Heart left ventricle (tissue), 16 donors: ENCODE data around the gene EPHB6. TPM values are rescaled to one million over a fixed set of nuclear protein-coding genes. Genes with fewer than 3 reads are reported as not detected.

ENCODE experiments used
- ATAC-seq, 4 donors: fragments of 200-7000 bp; cut with Tn5 transposase; one replicate each; pipeline ENCODE4 v1.9.1; 2020 to 2022; ENCODE audit warnings: moderate library complexity in 4 of 4, mild to moderate bottlenecking in 3 of 4, moderate number of reproducible peaks in 1 of 4
- DNase-seq, 5 donors: peaks; one replicate each; pipeline ENCODE4 v3.0.0-alpha.2; 2020
- H3K27ac ChIP-seq, 12 donors: fragments of 200-600 bp; sonication (generic) in 4 of 12; one replicate each; pipeline versions ENCODE4 v1.5.0 to v1.8.0; 2016 to 2022; ENCODE audit warnings: mild to moderate bottlenecking in 2 of 12
- H3K27me3 ChIP-seq, 9 donors: fragments of 200-600 bp; sonication (generic) in 2 of 9; one replicate each; pipeline versions ENCODE4 v1.5.1 to v1.8.0; 2016 to 2022; ENCODE audit warnings: mild to moderate bottlenecking in 3 of 9
- H3K36me3 ChIP-seq, 9 donors: fragments of 200-600 bp; sonication (generic) in 2 of 9; one replicate each; pipeline versions ENCODE4 v1.5.0 to v1.8.0; 2018 to 2022; ENCODE audit warnings: mild to moderate bottlenecking in 2 of 9
- H3K4me1 ChIP-seq, 12 donors: fragments of 200-600 bp; sonication (generic) in 4 of 12; one replicate each; pipeline versions ENCODE4 v1.5.0 to v1.8.0; 2016 to 2022; ENCODE audit warnings: mild to moderate bottlenecking in 3 of 12
- H3K4me3 ChIP-seq, 12 donors: fragments of 200-600 bp; sonication (generic) in 4 of 12; one replicate each; pipeline versions ENCODE4 v1.5.0 to v1.8.0; 2017 to 2022; ENCODE audit warnings: mild to moderate bottlenecking in 9 of 12, moderate library complexity in 4 of 12
- H3K9me3 ChIP-seq, 12 donors: fragments of 200-600 bp; sonication (generic) in 4 of 12; one replicate each; pipeline versions ENCODE4 v1.5.0 to v1.8.0; 2016 to 2022; ENCODE audit warnings: mild to moderate bottlenecking in 1 of 12
- POLR2A ChIP-seq, 2 donors: fragments of 450-650 bp; IDR thresholded peaks; one replicate each; pipeline ENCODE4 v1.6.1; 2017; ENCODE audit warnings: antibody characterized with exemption in 2 of 2, mild to moderate bottlenecking in 2 of 2, moderate library complexity in 2 of 2
- WGBS, 4 donors: extraction: QIAGEN DNeasy Blood & Tissue Kit in 2 of 4; methylation state at CpG; one replicate each; pipeline versions ENCODE4 v1.1.5 to v1.1.7; 2013 to 2018; 5-methylcytosine and 5-hydroxymethylcytosine counted together
- intact Hi-C, 10 donors: fragments of 100-400 bp; cut with DNase I; formaldehyde crosslinking; loops; one replicate each; pipeline versions ENCODE4 v1.11.1 to v1.14.2; 2022
- polyA plus RNA-seq, 2 donors: library from polyadenylated mRNA; stranded (reverse); fragments of 200-250 nt; gene quantifications; one replicate each; pipeline ENCODE4 v1.2.3, GENCODE V29; 2013
- total RNA-seq, 9 donors: library from RNA; depleted of rRNA in 2 of 9; stranded (reverse); fragments of >200 nt in 2 of 9; fragmentation: NEBNext Ultra II Directional in 3 of 9; extraction: Animal tissue kit (Norgen Biotek cat#: 25700) in 3 of 9; gene quantifications; one replicate each; pipeline versions ENCODE4 v1.1.0 to v1.2.4, GENCODE V29; 2016 to 2023
- TF ChIP-seq, protein P1 (sequence below), 12 donors: fragments of 200-600 bp; sonication (generic) in 4 of 12; IDR thresholded peaks; one replicate each; pipeline versions ENCODE4 v1.5.0 to v1.8.0; 2018 to 2022; ENCODE audit warnings: antibody characterized with exemption in 12 of 12, mild to moderate bottlenecking in 5 of 12
- donor health status: ischemic (EF 13 %, LVEDD 7.1; RV severe dilation, severe dysfunction).
- donor health status: healthy with polysubstance abuse.
- donor health status: DM: no; HTN: yes; CAD: no.
- donor health status: DM: no; HTN: no; CAD: no.
- donor health status: ischemic (EF 25% LVEDD 6.9; RV normal size, moderate dysfunction).
- donor health status: ischemic (EF 25% LVEDD 5.7; RV mildly dilated, moderate dysfunction).
- donor health status: healthy.
- donor health status: DM: yes; HTN: yes; CAD: no.
- donor health status: ischemic (EF 35%, LVEDD 5.7; RV mildly dilated, moderate dysfunction).
- donor health status: nonischemic (EF 11% LVEDD 7.7; RV severe dilation, severe dysfunction).
- donor health status: DM: yes; HTN: yes; CAD: no.
- donor health status: PGD.
- donor health status: ischemic (EF 29% LVEDD 5.4; RV normal size, mild dysfunction).
- donor health status: nonischemic (EF 23%, LVEDD 6.1; RV moderate dilation, normal function).

Gene EPHB6
- total and polyA plus RNA-seq, 11 donors = 1.5 to 20.3 (median 3.3) TPM

- WGBS, 4 donors = 75 to 82% (median 77%) methylated on average over 5 of the region's 5 CpGs
- Histone ChIP-seq H3K27ac (no peak overlapping the region), H3K4me3 (no peak overlapping the region), H3K36me3 (no peaks in the 10 kb centered on the region), H3K4me1 (no peaks in the 10 kb centered on the region), H3K9me3 (peaks cover 0 to 17% (median 0%) of the 10 kb centered on the region in 12 donors), H3K27me3 (peaks cover 0 to 33% (median 5%) of the 10 kb centered on the region in 9 donors)
- intact Hi-C loops = loop anchor here in 2 of 10 donors (10.0 kb wide), 1 partner anchor 185 kb away; no protein-coding TSS in a partner anchor
- DNase-seq = no peak
- TF ChIP-seq POLR2A (IDR thresholded peaks at IDR 0.05) = no peak
- TF ChIP-seq, protein P1, sequence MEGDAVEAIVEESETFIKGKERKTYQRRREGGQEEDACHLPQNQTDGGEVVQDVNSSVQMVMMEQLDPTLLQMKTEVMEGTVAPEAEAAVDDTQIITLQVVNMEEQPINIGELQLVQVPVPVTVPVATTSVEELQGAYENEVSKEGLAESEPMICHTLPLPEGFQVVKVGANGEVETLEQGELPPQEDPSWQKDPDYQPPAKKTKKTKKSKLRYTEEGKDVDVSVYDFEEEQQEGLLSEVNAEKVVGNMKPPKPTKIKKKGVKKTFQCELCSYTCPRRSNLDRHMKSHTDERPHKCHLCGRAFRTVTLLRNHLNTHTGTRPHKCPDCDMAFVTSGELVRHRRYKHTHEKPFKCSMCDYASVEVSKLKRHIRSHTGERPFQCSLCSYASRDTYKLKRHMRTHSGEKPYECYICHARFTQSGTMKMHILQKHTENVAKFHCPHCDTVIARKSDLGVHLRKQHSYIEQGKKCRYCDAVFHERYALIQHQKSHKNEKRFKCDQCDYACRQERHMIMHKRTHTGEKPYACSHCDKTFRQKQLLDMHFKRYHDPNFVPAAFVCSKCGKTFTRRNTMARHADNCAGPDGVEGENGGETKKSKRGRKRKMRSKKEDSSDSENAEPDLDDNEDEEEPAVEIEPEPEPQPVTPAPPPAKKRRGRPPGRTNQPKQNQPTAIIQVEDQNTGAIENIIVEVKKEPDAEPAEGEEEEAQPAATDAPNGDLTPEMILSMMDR (IDR thresholded peaks at IDR 0.05) = no peak
- no peak for ATAC-seq
Measured at GRCh38 chr7:142819530-142819929, 35.3 kb upstream of the EPHB6 start.

DNA sequence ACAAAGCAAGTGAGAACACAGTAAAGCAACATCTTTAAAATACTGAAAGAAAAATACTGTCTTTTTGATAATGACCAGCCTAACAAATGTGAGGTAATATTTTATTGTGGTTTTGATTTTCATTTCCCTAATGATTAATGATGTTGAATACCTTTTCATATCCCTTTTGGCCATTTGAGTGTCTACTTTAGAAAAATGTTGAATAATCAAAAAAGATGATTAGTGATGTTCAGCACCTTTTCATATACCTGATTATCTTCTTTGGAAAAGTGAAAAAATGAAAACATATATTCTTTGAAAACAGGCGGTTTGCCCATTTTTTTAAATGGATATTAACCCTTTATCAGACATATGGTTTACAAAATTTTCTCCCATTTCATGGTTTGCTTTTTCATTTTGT is 32.2 kb upstream of the EPHB6 start:
- peaks cover 0 to 17% (median 0%) of the 10 kb centered on the region in 12 donors for H3K9me3 ChIP-seq
- TF ChIP-seq, protein P1 (IDR thresholded peaks at IDR 0.05) = no peak
- TF ChIP-seq POLR2A (IDR thresholded peaks at IDR 0.05) = no peak
- no peak overlapping the region for H3K4me3 ChIP-seq
- H3K36me3 ChIP-seq = no peaks in the 10 kb centered on the region
- H3K4me1 ChIP-seq = no peaks in the 10 kb centered on the region
- ATAC-seq = no peak
- no peak for DNase-seq
- intact Hi-C loops = loop anchor here in 1 of 10 donors (10.0 kb wide), 1 partner anchor 58 kb away; no protein-coding TSS in a partner anchor
- 0 to 1% (median 0%) methylated on average over 1 of the region's 1 CpG for WGBS, 4 donors
- H3K27ac ChIP-seq = no peak overlapping the region
- peaks cover 0 to 15% (median 0%) of the 10 kb centered on the region in 9 donors for H3K27me3 ChIP-seq

DNA sequence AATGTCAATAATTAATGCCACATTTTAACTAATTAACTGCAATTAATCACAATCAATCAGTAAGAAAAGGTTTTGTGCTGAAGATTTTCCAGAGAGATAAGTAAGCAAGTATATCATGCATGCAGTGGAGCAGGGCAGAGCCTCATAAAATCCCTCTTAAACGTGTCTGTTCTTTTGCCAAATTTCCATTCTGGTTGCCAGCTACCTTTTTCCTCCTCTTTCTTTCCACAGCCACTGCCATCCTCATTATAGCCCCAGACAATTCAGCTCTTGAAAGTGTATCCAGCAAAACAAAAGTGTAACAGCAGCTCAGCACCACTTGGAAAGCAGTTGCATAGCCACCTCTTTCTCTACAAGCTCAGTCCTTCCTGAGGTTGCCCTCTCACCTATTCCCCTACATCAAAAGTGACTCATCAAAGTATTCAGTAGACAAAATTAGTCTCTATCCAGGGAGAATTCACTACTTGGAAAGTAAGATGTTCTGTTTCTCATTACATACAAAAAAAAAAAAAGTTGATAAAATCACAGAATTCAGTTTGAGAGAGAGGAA is 26.9 kb upstream of the EPHB6 start:
- ATAC-seq = no peak
- no peaks in the 10 kb centered on the region for H3K36me3 ChIP-seq
- H3K9me3 ChIP-seq = peaks cover 0 to 7% (median 0%) of the 10 kb centered on the region in 12 donors
- TF ChIP-seq POLR2A (IDR thresholded peaks at IDR 0.05) = no peak
- TF ChIP-seq, protein P1 (IDR thresholded peaks at IDR 0.05) = no peak
- no peak overlapping the region for H3K4me3 ChIP-seq
- no peak for DNase-seq
- peaks cover 0 to 14% (median 0%) of the 10 kb centered on the region in 9 donors for H3K27me3 ChIP-seq
- no peaks in the 10 kb centered on the region for H3K4me1 ChIP-seq
- intact Hi-C loops = loop anchor here in 1 of 10 donors (10.0 kb wide), 1 partner anchor 63 kb away; no protein-coding TSS in a partner anchor
- no peak overlapping the region for H3K27ac ChIP-seq
- 42 to 55% (median 46%) methylated on average over 1 of the region's 1 CpG for WGBS, 4 donors

DNA sequence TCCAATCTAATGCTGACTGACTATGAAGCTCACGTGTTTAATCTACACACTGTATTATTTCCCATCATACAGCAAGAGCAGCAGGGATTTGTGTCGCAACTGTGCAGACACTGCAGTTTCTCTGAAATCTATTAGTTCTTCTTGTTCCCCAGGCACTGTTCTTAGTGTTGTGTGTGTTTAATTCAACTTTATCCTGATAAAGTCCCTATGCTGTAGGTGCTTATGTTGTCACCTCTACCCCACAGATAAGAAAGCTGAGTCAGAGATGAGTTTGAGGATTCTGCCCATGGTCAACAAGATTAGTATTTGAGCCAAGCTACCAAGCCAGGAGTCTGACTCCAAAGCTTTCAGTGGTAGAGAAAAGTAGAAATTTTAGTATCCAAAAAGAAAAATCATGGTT is 22.5 kb upstream of the EPHB6 start:
- Histone ChIP-seq H3K27me3 (peaks cover 0 to 7% (median 0%) of the 10 kb centered on the region in 9 donors), H3K4me3 (no peak overlapping the region), H3K27ac (no peak overlapping the region), H3K36me3 (no peaks in the 10 kb centered on the region), H3K4me1 (no peaks in the 10 kb centered on the region), H3K9me3 (no peaks in the 10 kb centered on the region)
- TF ChIP-seq POLR2A (IDR thresholded peaks at IDR 0.05) = no peak
- TF ChIP-seq, protein P1 (IDR thresholded peaks at IDR 0.05) = no peak
- DNase-seq (no peak), ATAC-seq (no peak)
- intact Hi-C loops = no loop called here
- WGBS, 4 donors = 65 to 73% (median 68%) methylated on average over 2 of the region's 2 CpGs
